OCI-LY1 (cell line): ENCODE measurements around the gene DIPK2B.

Source experiments
- H2AFZ ChIP-seq: fragments of 200-600 bp; sonication (generic), shearing (Covaris generic); 2 replicates; pipeline ENCODE4 v1.6.0; 2014; ENCODE audit warnings: antibody characterized with exemption, mild to moderate bottlenecking, low read length
- H3F3A ChIP-seq: fragments of 200-600 bp; sonication (generic), shearing (Covaris generic); 2 replicates; pipeline ENCODE4 v1.6.0; 2014; ENCODE audit warnings: mild to moderate bottlenecking, antibody characterized with exemption, low read length, moderate library complexity; ENCODE audit not compliant: insufficient read depth
- H3K27ac ChIP-seq: fragments of 200-600 bp; sonication (generic); 2 replicates; pipeline ENCODE4 v1.5.1; 2014; ENCODE audit warnings: low read length, mixed run types, mild to moderate bottlenecking, low read depth; ENCODE audit not compliant: poor library complexity, severe bottlenecking
- H3K27me3 ChIP-seq: fragments of 200-600 bp; sonication (generic); 2 replicates; pipeline ENCODE4 v1.6.0; 2014; ENCODE audit warnings: antibody characterized with exemption, mild to moderate bottlenecking, low read length, moderate library complexity; ENCODE audit not compliant: insufficient read depth
- H3K36me3 ChIP-seq: fragments of 200-600 bp; sonication (generic); 2 replicates; pipeline ENCODE4 v1.6.1; 2014; ENCODE audit warnings: mild to moderate bottlenecking, antibody characterized with exemption, low read length, moderate library complexity, mixed read lengths; ENCODE audit not compliant: insufficient read depth
- H3K4me1 ChIP-seq: fragments of 200-600 bp; sonication (generic); 2 replicates; pipeline ENCODE4 v1.5.1; 2014; ENCODE audit warnings: mild to moderate bottlenecking, low read length, moderate library complexity; ENCODE audit not compliant: insufficient read depth, severe bottlenecking
- H3K4me2 ChIP-seq: fragments of 200-600 bp; sonication (generic), shearing (Covaris generic); 2 replicates; pipeline ENCODE4 v1.6.1; 2014; ENCODE audit warnings: low read length
- H3K4me3 ChIP-seq: fragments of 200-600 bp; sonication (generic); 2 replicates; pipeline ENCODE4 v1.5.1; 2014; ENCODE audit warnings: low read length, low read depth, mild to moderate bottlenecking, mixed read lengths; ENCODE audit not compliant: poor library complexity, severe bottlenecking
- H3K79me2 ChIP-seq: fragments of 200-600 bp; shearing (Covaris generic); 2 replicates; pipeline ENCODE4 v1.6.1; 2016; ENCODE audit warnings: mixed run types, low read length, mixed read lengths; ENCODE audit not compliant: insufficient read depth
- H3K9ac ChIP-seq: fragments of 200-600 bp; sonication (generic), shearing (Covaris generic); 2 replicates; pipeline ENCODE4 v1.6.1; 2014; ENCODE audit warnings: mild to moderate bottlenecking, low read length, mixed read lengths
- H3K9me2 ChIP-seq: fragments of 200-600 bp; sonication (generic), shearing (Covaris generic); 2 replicates; pipeline ENCODE4 v1.6.1; 2014; ENCODE audit warnings: low read depth, mild to moderate bottlenecking, low read length, mixed read lengths
- H3K9me3 ChIP-seq: fragments of 200-600 bp; shearing (Covaris generic); 2 replicates; pipeline ENCODE4 v1.6.1; 2014; ENCODE audit warnings: low read length, mixed read lengths
- H4K20me1 ChIP-seq: fragments of 200-600 bp; sonication (generic), shearing (Covaris generic); 2 replicates; pipeline ENCODE4 v1.6.0; 2016; ENCODE audit warnings: mild to moderate bottlenecking, low read length; ENCODE audit not compliant: insufficient read depth
- EZH2 ChIP-seq: fragments of 200-600 bp; sonication (generic), shearing (Covaris generic); IDR thresholded peaks from 2 replicates; pipeline ENCODE4 v1.8.0; 2017; ENCODE audit warnings: borderline replicate concordance, mixed run types, mild to moderate bottlenecking, antibody characterized with exemption, low read length, moderate library complexity, mixed read lengths
- TF ChIP-seq, protein P1 (sequence below): fragments of 200-600 bp; sonication (generic), shearing (Covaris generic); IDR thresholded peaks from 2 replicates; pipeline ENCODE4 v1.5.1; 2017; ENCODE audit warnings: mild to moderate bottlenecking, antibody characterized with exemption, low read length, moderate library complexity, mixed read lengths

DIPK2B gene

GRCh38 chrX:45186643-45187026 lies 14.0 kb downstream of the DIPK2B start:
- Histone ChIP-seq H3K27ac (no peak overlapping the region), H4K20me1 (no peaks in the 10 kb centered on the region), H3K36me3 (no peaks in the 10 kb centered on the region), H3F3A (no peaks in the 10 kb centered on the region), H3K4me1 (no peaks in the 10 kb centered on the region), H2AFZ (no peak overlapping the region), H3K9me3 (no peaks in the 10 kb centered on the region), H3K4me3 (no peak overlapping the region), H3K4me2 (no peak overlapping the region), H3K79me2 (no peaks in the 10 kb centered on the region), H3K9ac (no peak overlapping the region), H3K27me3 (no peaks in the 10 kb centered on the region), H3K9me2 (no peaks in the 10 kb centered on the region)
- TF ChIP-seq EZH2 = no peak
- TF ChIP-seq, protein P1, sequence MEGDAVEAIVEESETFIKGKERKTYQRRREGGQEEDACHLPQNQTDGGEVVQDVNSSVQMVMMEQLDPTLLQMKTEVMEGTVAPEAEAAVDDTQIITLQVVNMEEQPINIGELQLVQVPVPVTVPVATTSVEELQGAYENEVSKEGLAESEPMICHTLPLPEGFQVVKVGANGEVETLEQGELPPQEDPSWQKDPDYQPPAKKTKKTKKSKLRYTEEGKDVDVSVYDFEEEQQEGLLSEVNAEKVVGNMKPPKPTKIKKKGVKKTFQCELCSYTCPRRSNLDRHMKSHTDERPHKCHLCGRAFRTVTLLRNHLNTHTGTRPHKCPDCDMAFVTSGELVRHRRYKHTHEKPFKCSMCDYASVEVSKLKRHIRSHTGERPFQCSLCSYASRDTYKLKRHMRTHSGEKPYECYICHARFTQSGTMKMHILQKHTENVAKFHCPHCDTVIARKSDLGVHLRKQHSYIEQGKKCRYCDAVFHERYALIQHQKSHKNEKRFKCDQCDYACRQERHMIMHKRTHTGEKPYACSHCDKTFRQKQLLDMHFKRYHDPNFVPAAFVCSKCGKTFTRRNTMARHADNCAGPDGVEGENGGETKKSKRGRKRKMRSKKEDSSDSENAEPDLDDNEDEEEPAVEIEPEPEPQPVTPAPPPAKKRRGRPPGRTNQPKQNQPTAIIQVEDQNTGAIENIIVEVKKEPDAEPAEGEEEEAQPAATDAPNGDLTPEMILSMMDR = no peak

GRCh38 chrX:45184211-45184610 lies 16.5 kb downstream of the DIPK2B start:
- Histone ChIP-seq H3K4me3 (no peak overlapping the region), H3K27ac (no peak overlapping the region), H3K4me1 (no peaks in the 10 kb centered on the region), H3K4me2 (no peak overlapping the region), H3K9me2 (no peaks in the 10 kb centered on the region), H3K9me3 (no peaks in the 10 kb centered on the region), H3K27me3 (no peaks in the 10 kb centered on the region), H3F3A (no peaks in the 10 kb centered on the region), H3K79me2 (no peaks in the 10 kb centered on the region), H3K9ac (no peak overlapping the region), H4K20me1 (no peaks in the 10 kb centered on the region), H3K36me3 (no peaks in the 10 kb centered on the region), H2AFZ (no peak overlapping the region)
- TF ChIP-seq, protein P1 = no peak
- TF ChIP-seq EZH2 = no peak

DNA sequence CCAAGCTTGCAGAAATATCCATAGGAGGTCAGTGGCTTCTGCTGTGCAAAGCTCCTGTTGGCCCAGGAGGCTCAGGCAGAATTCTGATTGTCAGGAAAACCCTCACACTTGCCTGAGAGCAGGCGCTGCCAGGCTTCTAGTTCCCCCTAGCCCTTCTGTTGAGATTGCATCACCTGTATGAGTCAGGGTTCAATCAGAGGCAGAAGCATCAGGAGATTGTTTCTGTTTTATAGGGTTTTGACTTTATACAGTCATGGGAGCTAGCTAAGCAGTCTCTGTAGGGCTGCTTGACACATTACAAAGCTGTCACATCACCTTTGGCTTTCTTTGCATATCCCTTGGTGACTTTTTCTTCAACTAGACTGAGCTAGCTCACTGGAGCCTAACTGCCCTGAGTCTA lies 27.8 kb downstream of the DIPK2B start:
- Histone ChIP-seq H3K4me3 (no peak overlapping the region), H3K9me2 (no peaks in the 10 kb centered on the region), H3K79me2 (no peaks in the 10 kb centered on the region), H3K27me3 (no peaks in the 10 kb centered on the region), H3K4me2 (no peak overlapping the region), H4K20me1 (no peaks in the 10 kb centered on the region), H2AFZ (no peak overlapping the region), H3K4me1 (no peaks in the 10 kb centered on the region), H3K36me3 (no peaks in the 10 kb centered on the region), H3K9me3 (no peaks in the 10 kb centered on the region), H3K9ac (no peak overlapping the region), H3K27ac (no peak overlapping the region), H3F3A (no peaks in the 10 kb centered on the region)
- TF ChIP-seq EZH2 = no peak
- TF ChIP-seq, protein P1 = no peak
